HG03025 (cell line): ENCODE results near the gene ATP6V1C2.
A peak's percentile ranks its signal among the peaks of the same experiment; 100 is the strongest.
"Not testable (repeated sequence)": the region's sequence is repeated elsewhere in the genome, so short reads cannot be mapped to it uniquely, and the experiment has no call there.

Source experiments
- ATAC-seq: cut with Tn5 transposase; IDR thresholded peaks from one replicate; pipeline ENCODE4 v1.9.1; 2021; ENCODE audit warnings: mild to moderate bottlenecking, moderate library complexity; ENCODE audit not compliant: unreplicated experiment, low FRiP score

ATP6V1C2 gene

GRCh38 chr2:10810202-10811161, 89.1 kb downstream of the ATP6V1C2 start:
- ATAC-seq: no peak

- no peak for ATAC-seq
Observed at GRCh38 chr2:10811517-10811916, 90.1 kb downstream of the ATP6V1C2 start.

GRCh38 chr2:10812362-10813162, 91.1 kb downstream of the ATP6V1C2 start, which contains the start of gene PDIA6:
Gene PDIA6 (minus strand): TSS chr2:10812785. CDS start chr2:10812696, 89 bp downstream.
- peak; percentile 83 for ATAC-seq

- not testable (repeated sequence) for ATAC-seq
Observed at GRCh38 chr2:10813163-10814138, 92.0 kb downstream of the ATP6V1C2 start.

- ATAC-seq: no peak
Observed at GRCh38 chr2:10814142-10814541, 92.7 kb downstream of the ATP6V1C2 start.

- no peak for ATAC-seq
Observed at GRCh38 chr2:10814571-10815331, 93.3 kb downstream of the ATP6V1C2 start.

- ATAC-seq: no peak
Observed at GRCh38 chr2:10817413-10817812, 96.0 kb downstream of the ATP6V1C2 start.

GRCh38 chr2:10818305-10818704, 96.9 kb downstream of the ATP6V1C2 start:
- not testable (repeated sequence) for ATAC-seq

- ATAC-seq: no peak
Observed at GRCh38 chr2:10818984-10819383, 97.6 kb downstream of the ATP6V1C2 start.

- ATAC-seq: no peak
Observed at GRCh38 chr2:10819714-10820314, 98.4 kb downstream of the ATP6V1C2 start.

GRCh38 chr2:10820562-10820961, 99.1 kb downstream of the ATP6V1C2 start:
- no peak for ATAC-seq

GRCh38 chr2:10820978-10821695, 99.7 kb downstream of the ATP6V1C2 start:
- ATAC-seq: no peak

- ATAC-seq: no peak
Observed at GRCh38 chr2:10824191-10824590, 102.8 kb downstream of the ATP6V1C2 start.

- no peak for ATAC-seq
Observed at GRCh38 chr2:10826026-10826425, 104.6 kb downstream of the ATP6V1C2 start.

GRCh38 chr2:10826625-10827024, 105.2 kb downstream of the ATP6V1C2 start:
- ATAC-seq: no peak

GRCh38 chr2:10828346-10828745, 106.9 kb downstream of the ATP6V1C2 start:
- no peak for ATAC-seq

GRCh38 chr2:10829299-10829698, 107.9 kb downstream of the ATP6V1C2 start:
- no peak for ATAC-seq

GRCh38 chr2:10830203-10830602, 108.8 kb downstream of the ATP6V1C2 start:
- ATAC-seq: no peak
